ENCODE results near the gene FOXP2.

DNA sequence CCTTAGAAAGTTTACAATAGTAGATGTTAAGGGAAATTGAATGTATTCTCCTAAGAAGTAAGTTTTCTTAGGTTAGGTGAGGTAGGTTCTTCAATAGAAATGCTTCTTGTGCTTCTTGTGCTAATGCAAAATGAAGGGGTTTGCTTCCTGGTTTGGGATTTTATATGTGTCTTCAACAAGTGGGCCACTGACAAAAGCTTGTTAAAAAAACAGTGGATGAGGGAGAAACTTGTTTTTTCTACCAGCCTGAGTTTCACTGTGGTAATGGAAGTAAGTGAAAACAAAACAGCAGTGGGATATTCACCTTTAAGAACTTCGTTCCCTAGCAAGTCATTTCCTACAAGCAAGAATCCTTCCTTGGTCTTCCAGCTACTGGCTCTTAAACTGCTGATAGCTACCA lies 107.5 kb downstream of the FOXP2 start:
- TF ChIP-seq, protein P1, sequence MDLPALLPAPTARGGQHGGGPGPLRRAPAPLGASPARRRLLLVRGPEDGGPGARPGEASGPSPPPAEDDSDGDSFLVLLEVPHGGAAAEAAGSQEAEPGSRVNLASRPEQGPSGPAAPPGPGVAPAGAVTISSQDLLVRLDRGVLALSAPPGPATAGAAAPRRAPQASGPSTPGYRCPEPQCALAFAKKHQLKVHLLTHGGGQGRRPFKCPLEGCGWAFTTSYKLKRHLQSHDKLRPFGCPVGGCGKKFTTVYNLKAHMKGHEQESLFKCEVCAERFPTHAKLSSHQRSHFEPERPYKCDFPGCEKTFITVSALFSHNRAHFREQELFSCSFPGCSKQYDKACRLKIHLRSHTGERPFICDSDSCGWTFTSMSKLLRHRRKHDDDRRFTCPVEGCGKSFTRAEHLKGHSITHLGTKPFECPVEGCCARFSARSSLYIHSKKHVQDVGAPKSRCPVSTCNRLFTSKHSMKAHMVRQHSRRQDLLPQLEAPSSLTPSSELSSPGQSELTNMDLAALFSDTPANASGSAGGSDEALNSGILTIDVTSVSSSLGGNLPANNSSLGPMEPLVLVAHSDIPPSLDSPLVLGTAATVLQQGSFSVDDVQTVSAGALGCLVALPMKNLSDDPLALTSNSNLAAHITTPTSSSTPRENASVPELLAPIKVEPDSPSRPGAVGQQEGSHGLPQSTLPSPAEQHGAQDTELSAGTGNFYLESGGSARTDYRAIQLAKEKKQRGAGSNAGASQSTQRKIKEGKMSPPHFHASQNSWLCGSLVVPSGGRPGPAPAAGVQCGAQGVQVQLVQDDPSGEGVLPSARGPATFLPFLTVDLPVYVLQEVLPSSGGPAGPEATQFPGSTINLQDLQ (CRISPR knock-in tag; IDR thresholded peaks at IDR 0.05), result no peak
- TF ChIP-seq, protein P2, sequence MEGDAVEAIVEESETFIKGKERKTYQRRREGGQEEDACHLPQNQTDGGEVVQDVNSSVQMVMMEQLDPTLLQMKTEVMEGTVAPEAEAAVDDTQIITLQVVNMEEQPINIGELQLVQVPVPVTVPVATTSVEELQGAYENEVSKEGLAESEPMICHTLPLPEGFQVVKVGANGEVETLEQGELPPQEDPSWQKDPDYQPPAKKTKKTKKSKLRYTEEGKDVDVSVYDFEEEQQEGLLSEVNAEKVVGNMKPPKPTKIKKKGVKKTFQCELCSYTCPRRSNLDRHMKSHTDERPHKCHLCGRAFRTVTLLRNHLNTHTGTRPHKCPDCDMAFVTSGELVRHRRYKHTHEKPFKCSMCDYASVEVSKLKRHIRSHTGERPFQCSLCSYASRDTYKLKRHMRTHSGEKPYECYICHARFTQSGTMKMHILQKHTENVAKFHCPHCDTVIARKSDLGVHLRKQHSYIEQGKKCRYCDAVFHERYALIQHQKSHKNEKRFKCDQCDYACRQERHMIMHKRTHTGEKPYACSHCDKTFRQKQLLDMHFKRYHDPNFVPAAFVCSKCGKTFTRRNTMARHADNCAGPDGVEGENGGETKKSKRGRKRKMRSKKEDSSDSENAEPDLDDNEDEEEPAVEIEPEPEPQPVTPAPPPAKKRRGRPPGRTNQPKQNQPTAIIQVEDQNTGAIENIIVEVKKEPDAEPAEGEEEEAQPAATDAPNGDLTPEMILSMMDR (CRISPR knock-in tag; IDR thresholded peaks at IDR 0.05), result no peak
- TF ChIP-seq MAFK (conservative IDR thresholded peaks at IDR 0.05 in 1 of 2, IDR thresholded peaks at IDR 0.05 in 1 of 2; ENCODE audit: low read length in 2 of 2), result no peak
- TF ChIP-seq KDM4B (CRISPR knock-in tag; IDR thresholded peaks at IDR 0.05), result no peak
- no peak for TF ChIP-seq CC2D1A (CRISPR knock-in tag; IDR thresholded peaks at IDR 0.05)
- no peak for TF ChIP-seq CEBPB (IDR thresholded peaks at IDR 0.05; ENCODE audit: borderline replicate concordance, low read depth, low read length)
- no peak for TF ChIP-seq ZBTB7A (CRISPR knock-in tag; IDR thresholded peaks at IDR 0.05)
- no peak for TF ChIP-seq RAD21 (CRISPR knock-in tag; IDR thresholded peaks at IDR 0.05)
- no peak for TF ChIP-seq FOXP1 (IDR thresholded peaks at IDR 0.05)
- no peak for TF ChIP-seq FOXP1 (CRISPR knock-in tag; IDR thresholded peaks at IDR 0.05)
